H9 (cell line): ENCODE measurements around the gene NKAIN1. TPM values are rescaled to one million over a fixed set of nuclear protein-coding genes. Genes with fewer than 3 reads are reported as not detected.

Source experiments
- DNase-seq: peaks from one replicate; pipeline ENCODE4 v3.0.0-alpha.2; 2017
- H2AFZ ChIP-seq: one replicate; pipeline ENCODE4 v1.6.1; 2013; ENCODE audit warnings: mild to moderate bottlenecking, low read length, control low read depth, moderate library complexity
- H2AK5ac ChIP-seq: 2 replicates; pipeline ENCODE4 v1.6.1; 2013; ENCODE audit warnings: low read length, control low read depth, mixed read lengths; ENCODE audit not compliant: insufficient read length
- H2BK120ac ChIP-seq: one replicate; pipeline ENCODE4 v1.6.1; 2013; ENCODE audit warnings: low read depth, mild to moderate bottlenecking, low read length, control low read depth, inconsistent platforms; ENCODE audit not compliant: poor library complexity, severe bottlenecking
- H2BK12ac ChIP-seq: 2 replicates; pipeline ENCODE4 v1.6.1; 2013; ENCODE audit warnings: low read length, control low read depth, mixed read lengths, low read depth; ENCODE audit not compliant: insufficient read length
- H2BK15ac ChIP-seq: 2 replicates; pipeline ENCODE4 v1.6.1; 2013; ENCODE audit warnings: low read depth, low read length, control low read depth
- H2BK20ac ChIP-seq: one replicate; pipeline ENCODE4 v1.6.1; 2013; ENCODE audit warnings: low read depth, mild to moderate bottlenecking, low read length, control low read depth, inconsistent platforms; ENCODE audit not compliant: poor library complexity, severe bottlenecking
- H2BK5ac ChIP-seq: 2 replicates; pipeline ENCODE4 v1.6.1; 2013; ENCODE audit warnings: low read length, control low read depth, mixed read lengths; ENCODE audit not compliant: insufficient read length
- H3K14ac ChIP-seq: 2 replicates; pipeline ENCODE4 v1.6.1; 2013; ENCODE audit warnings: low read length, control low read depth; ENCODE audit not compliant: insufficient read depth
- H3K18ac ChIP-seq: 2 replicates; pipeline ENCODE4 v1.6.1; 2013; ENCODE audit warnings: low read depth, mild to moderate bottlenecking, mixed read lengths, low read length, control low read depth; ENCODE audit not compliant: insufficient read length
- H3K23ac ChIP-seq: 2 replicates; pipeline ENCODE4 v1.6.1; 2013; ENCODE audit warnings: low read length, control low read depth, mixed read lengths, low read depth; ENCODE audit not compliant: insufficient read length
- H3K23me2 ChIP-seq: 2 replicates; pipeline ENCODE4 v1.6.1; 2013; ENCODE audit warnings: low read depth, mild to moderate bottlenecking, mixed read lengths, low read length, control low read depth; ENCODE audit not compliant: insufficient read length, poor library complexity, severe bottlenecking
- H3K27ac ChIP-seq: 2 replicates; pipeline ENCODE4 v1.5.1; 2013; ENCODE audit warnings: low read length, control low read depth, mixed read lengths, low read depth; ENCODE audit not compliant: insufficient read length
- H3K27me3 ChIP-seq: 2 replicates; pipeline ENCODE4 v1.6.1; 2013; ENCODE audit warnings: low read length, control low read depth, inconsistent platforms; ENCODE audit not compliant: insufficient read depth
- H3K4ac ChIP-seq: 2 replicates; pipeline ENCODE4 v1.6.1; 2013; ENCODE audit warnings: low read depth, mild to moderate bottlenecking, control low read depth, inconsistent platforms, low read length, moderate library complexity
- H3K4me1 ChIP-seq: 2 replicates; pipeline ENCODE4 v1.6.1; 2013; ENCODE audit warnings: low read length, control low read depth, inconsistent platforms; ENCODE audit not compliant: insufficient read depth
- H3K4me2 ChIP-seq: 2 replicates; pipeline ENCODE4 v1.6.1; 2013; ENCODE audit warnings: low read length, control low read depth, mixed read lengths; ENCODE audit not compliant: insufficient read length, insufficient read depth
- H3K56ac ChIP-seq: 2 replicates; pipeline ENCODE4 v1.6.1; 2013; ENCODE audit warnings: low read depth, mild to moderate bottlenecking, mixed read lengths, low read length, control low read depth; ENCODE audit not compliant: insufficient read length
- H3K79me1 ChIP-seq: 2 replicates; pipeline ENCODE4 v1.6.1; 2013; ENCODE audit warnings: low read depth, mild to moderate bottlenecking, moderate library complexity, low read length, control low read depth, inconsistent platforms; ENCODE audit not compliant: insufficient read depth, poor library complexity, severe bottlenecking
- H3K79me2 ChIP-seq: 2 replicates; pipeline ENCODE4 v1.6.1; 2013; ENCODE audit warnings: low read length, control low read depth, inconsistent platforms; ENCODE audit not compliant: insufficient read depth
- H3K9ac ChIP-seq: 2 replicates; pipeline ENCODE4 v1.6.1; 2013; ENCODE audit warnings: low read length, control low read depth, mixed read lengths; ENCODE audit not compliant: insufficient read length; ENCODE audit errors: extremely low read depth
- H3K9me3 ChIP-seq: one replicate; pipeline ENCODE4 v1.6.1; 2013; ENCODE audit warnings: low read depth, low read length, inconsistent platforms; ENCODE audit not compliant: control insufficient read depth
- H3T11ph ChIP-seq: one replicate; pipeline ENCODE4 v1.6.1; 2013; ENCODE audit warnings: mild to moderate bottlenecking, low read length, control low read depth, inconsistent platforms
- H4K20me1 ChIP-seq: one replicate; pipeline ENCODE4 v1.6.1; 2013; ENCODE audit not compliant: control insufficient read depth, insufficient read length, insufficient read depth
- H4K5ac ChIP-seq: 2 replicates; pipeline ENCODE4 v1.6.1; 2013; ENCODE audit warnings: low read depth, mild to moderate bottlenecking, mixed read lengths, low read length, control low read depth; ENCODE audit not compliant: insufficient read length
- H4K8ac ChIP-seq: replicated peaks from 2 replicates; pipeline ENCODE4 v1.6.1; 2013; ENCODE audit warnings: low read length, control low read depth, mixed read lengths, low read depth; ENCODE audit not compliant: insufficient read length
- H4K91ac ChIP-seq: 2 replicates; pipeline ENCODE4 v1.6.1; 2013; ENCODE audit warnings: low read depth, mild to moderate bottlenecking, moderate library complexity, mixed read lengths, low read length, control low read depth; ENCODE audit not compliant: insufficient read length
- H3K27ac Mint-ChIP-seq, 3 experiments: 2 replicates in 2 of 3; 3 replicates in 1 of 3; pipeline ENCODE4 v1.8.0; 2020 to 2021; ENCODE audit warnings: mixed read lengths in 3 of 3, mild to moderate bottlenecking in 1 of 3, moderate library complexity in 1 of 3
- H3K27me3 Mint-ChIP-seq: 2 replicates; pipeline ENCODE4 v1.8.0; 2021; ENCODE audit warnings: low read depth, mild to moderate bottlenecking, moderate library complexity, mixed read lengths
- H3K36me3 Mint-ChIP-seq, 3 experiments: 2 replicates in 2 of 3; 3 replicates in 1 of 3; pipeline ENCODE4 v1.8.0; 2020 to 2021; ENCODE audit warnings: low read depth in 3 of 3, mixed read lengths in 3 of 3; ENCODE audit not compliant: insufficient read depth in 1 of 3
- H3K4me1 Mint-ChIP-seq, 2 experiments: 2 replicates each; pipeline ENCODE4 v1.8.0; 2020; ENCODE audit warnings: mixed read lengths in 2 of 2
- H3K4me3 Mint-ChIP-seq, 2 experiments: 2 replicates in 1 of 2; 3 replicates in 1 of 2; pipeline ENCODE4 v1.8.0; 2020 to 2021; ENCODE audit warnings: mild to moderate bottlenecking in 2 of 2, mixed read lengths in 2 of 2, moderate library complexity in 1 of 2
- H3K9me3 Mint-ChIP-seq, 2 experiments: 2 replicates in 1 of 2; 3 replicates in 1 of 2; pipeline ENCODE4 v1.8.0; 2020; ENCODE audit warnings: mild to moderate bottlenecking in 2 of 2, mixed read lengths in 2 of 2, moderate library complexity in 1 of 2
- CTCF ChIP-seq: fragments of 200-600 bp; sonication (generic); conservative IDR thresholded peaks from 3 replicates; pipeline ENCODE4 v1.8.0; 2021; ENCODE audit warnings: antibody characterized with exemption, mild to moderate bottlenecking
- WGBS: extraction: QIAGEN DNeasy Blood & Tissue Kit; methylation state at CpG from one replicate; pipeline ENCODE4 v1.1.7; 2013; ENCODE audit warnings: missing lambda C conversion rate, low lambda C conversion rate, mixed read lengths; ENCODE audit not compliant: insufficient read length; ENCODE audit errors: extremely low coverage; 5-methylcytosine and 5-hydroxymethylcytosine counted together
- total RNA-seq: library from RNA; stranded (reverse); gene quantifications from 2 replicates; pipeline ENCODE4 v1.2.1, GENCODE V29; 2021

NKAIN1 gene
- total RNA-seq, 1 experiment from 2014 or later, result 25.6 TPM

GRCh38 chr1:31152181-31152795 lies 87.4 kb downstream of the NKAIN1 start:
- Histone ChIP-seq H3K4ac (no peak overlapping the region), H3K79me2 (no peaks in the 10 kb centered on the region), H3K4me1 (no peaks in the 10 kb centered on the region), H2AFZ (no peak overlapping the region), H2BK20ac (no peak overlapping the region), H3K27ac (no peak overlapping the region), H3K23me2 (peaks cover 4% of the 10 kb centered on the region), H3K27me3 (no peaks in the 10 kb centered on the region), H4K5ac (no peak overlapping the region), H3T11ph (no peak overlapping the region), H4K91ac (no peak overlapping the region), H2BK15ac (no peak overlapping the region), H3K79me1 (no peaks in the 10 kb centered on the region), H3K56ac (no peak overlapping the region), H3K23ac (no peak overlapping the region), H3K18ac (no peak overlapping the region), H2AK5ac (no peak overlapping the region), H3K14ac (no peak overlapping the region), H3K9me3 (no peaks in the 10 kb centered on the region), H2BK12ac (no peak overlapping the region), H3K9ac (no peak overlapping the region), H2BK5ac (no peak overlapping the region), H4K20me1 (no peaks in the 10 kb centered on the region), H2BK120ac (no peak overlapping the region), H3K4me2 (no peak overlapping the region), H4K8ac (no peak overlapping the region)
- no peak for TF ChIP-seq CTCF
- Mint-ChIP-seq H3K27ac (peak overlapping the region in 1 of 3 experiments; percentile 61; a peak in 2 of 7 replicates), H3K4me1 (peaks cover 13 to 15% of the 10 kb centered on the region in 2 experiments), H3K9me3 (peaks cover 2 to 3% of the 10 kb centered on the region in 2 experiments; a peak in 1 of 5 replicates), H3K27me3 (peaks cover 3% of the 10 kb centered on the region; the same call in 1 of the 2 replicates), H3K4me3 (no peak overlapping the region), H3K36me3 (peaks cover 0 to 5% (median 3%) of the 10 kb centered on the region in 3 experiments; a peak in 5 of 7 replicates)
- DNase-seq, result no peak
- no CpG with 5 or more reads among the region's 8 CpGs for WGBS
